Suprapubic skin (tissue), 4 donors: ENCODE data around the gene BMP10. TPM values are rescaled to one million over a fixed set of nuclear protein-coding genes. Genes with fewer than 3 reads are reported as not detected.

Source experiments
- DNase-seq, 2 donors: peaks; one replicate each; pipeline ENCODE4 v3.0.0-alpha.2; 2019; ENCODE audit warnings: low spot score in 2 of 2
- H3K27ac ChIP-seq: fragments of 200-600 bp; sonication (generic); one replicate; pipeline ENCODE4 v1.5.1; 2019
- H3K27me3 ChIP-seq: fragments of 200-600 bp; sonication (generic); one replicate; pipeline ENCODE4 v1.5.1; 2019
- H3K36me3 ChIP-seq: fragments of 200-600 bp; sonication (generic); one replicate; pipeline ENCODE4 v1.5.1; 2019
- H3K4me1 ChIP-seq: fragments of 200-600 bp; sonication (generic); one replicate; pipeline ENCODE4 v1.5.1; 2019
- H3K4me3 ChIP-seq: fragments of 200-600 bp; sonication (generic); one replicate; pipeline ENCODE4 v1.5.1; 2019; ENCODE audit warnings: mild to moderate bottlenecking
- H3K9me3 ChIP-seq: fragments of 200-600 bp; sonication (generic); one replicate; pipeline ENCODE4 v1.5.1; 2019
- CTCF ChIP-seq, 2 donors: fragments of 200-600 bp in 1 of 2; fragments of 450-650 bp in 1 of 2; sonication (generic) in 1 of 2; IDR thresholded peaks; one replicate each; pipeline ENCODE4 v1.5.1; 2016 to 2019; ENCODE audit warnings: antibody characterized with exemption in 2 of 2, mild to moderate bottlenecking in 1 of 2, moderate library complexity in 1 of 2
- EP300 ChIP-seq: sonication (generic); formaldehyde crosslinking; IDR thresholded peaks from one replicate; pipeline ENCODE4 v1.6.1; 2017; ENCODE audit warnings: antibody characterized with exemption
- POLR2A ChIP-seq, 2 donors: fragments of 450-650 bp; IDR thresholded peaks; one replicate each; pipeline ENCODE4 v1.6.1; 2017; ENCODE audit warnings: antibody characterized with exemption in 2 of 2, mild to moderate bottlenecking in 2 of 2, moderate library complexity in 2 of 2
- POLR2AphosphoS5 ChIP-seq, 3 donors: sonication (generic); formaldehyde crosslinking; IDR thresholded peaks; one replicate each; pipeline ENCODE4 v1.6.1; 2017; ENCODE audit warnings: antibody characterized with exemption in 3 of 3
- WGBS: methylation state at CpG from one replicate; pipeline ENCODE4 v1.1.5; 2018; 5-methylcytosine and 5-hydroxymethylcytosine counted together
- total RNA-seq, 4 donors: library from RNA; depleted of rRNA; stranded (reverse); fragments of >200 nt; gene quantifications; one replicate each; pipeline ENCODE4 v1.1.0, GENCODE V29; 2016

The BMP10 gene
- total RNA-seq, 4 donors from 2014 or later = not detected

GRCh38 chr2:68853915-68854314 lies 17.3 kb downstream of the BMP10 start:
- Histone ChIP-seq H3K4me1 (no peaks in the 10 kb centered on the region), H3K9me3 (no peaks in the 10 kb centered on the region), H3K4me3 (no peak overlapping the region), H3K27me3 (no peaks in the 10 kb centered on the region), H3K36me3 (no peaks in the 10 kb centered on the region), H3K27ac (no peak overlapping the region)
- WGBS = 85% methylated on average over 4 of the region's 4 CpGs
- TF ChIP-seq EP300 (no peak), CTCF (IDR thresholded peaks at IDR 0.05) (no peak), POLR2AphosphoS5 (IDR thresholded peaks at IDR 0.05) (no peak), POLR2A (IDR thresholded peaks at IDR 0.05) (no peak)
- no peak for DNase-seq

GRCh38 chr2:68853035-68853434 lies 18.2 kb downstream of the BMP10 start:
- WGBS = 41% methylated on average over 2 of the region's 2 CpGs
- no peaks in the 10 kb centered on the region for H3K27me3 ChIP-seq

GRCh38 chr2:68850524-68850923 lies 20.7 kb downstream of the BMP10 start:
- WGBS = 71% methylated on average over 3 of the region's 3 CpGs
- DNase-seq = no peak
- H3K4me1 ChIP-seq = no peaks in the 10 kb centered on the region
- H3K27ac ChIP-seq = no peak overlapping the region
- TF ChIP-seq CTCF (IDR thresholded peaks at IDR 0.05) (no peak), POLR2A (IDR thresholded peaks at IDR 0.05) (no peak), POLR2AphosphoS5 (IDR thresholded peaks at IDR 0.05) (no peak), EP300 (no peak)
- H3K27me3 ChIP-seq = no peaks in the 10 kb centered on the region
- H3K9me3 ChIP-seq = no peaks in the 10 kb centered on the region
- no peak overlapping the region for H3K4me3 ChIP-seq
- H3K36me3 ChIP-seq = no peaks in the 10 kb centered on the region

More at GRCh38 chr2:68853035-68853434, 18.2 kb downstream of the BMP10 start:
- DNase-seq = no peak
- H3K4me3 ChIP-seq = no peak overlapping the region
- no peaks in the 10 kb centered on the region for H3K9me3 ChIP-seq
- no peaks in the 10 kb centered on the region for H3K36me3 ChIP-seq
- no peak overlapping the region for H3K27ac ChIP-seq
- TF ChIP-seq CTCF (IDR thresholded peaks at IDR 0.05) (no peak), EP300 (no peak), POLR2A (IDR thresholded peaks at IDR 0.05) (no peak), POLR2AphosphoS5 (IDR thresholded peaks at IDR 0.05) (no peak)
- no peaks in the 10 kb centered on the region for H3K4me1 ChIP-seq

GRCh38 chr2:68849579-68850030 lies 21.6 kb downstream of the BMP10 start:
- Histone ChIP-seq H3K27me3 (no peaks in the 10 kb centered on the region), H3K9me3 (no peaks in the 10 kb centered on the region), H3K36me3 (no peaks in the 10 kb centered on the region), H3K27ac (no peak overlapping the region), H3K4me1 (no peaks in the 10 kb centered on the region), H3K4me3 (no peak overlapping the region)
- DNase-seq = no peak
- WGBS = 77% methylated on average over 4 of the region's 4 CpGs
- TF ChIP-seq CTCF (IDR thresholded peaks at IDR 0.05) = no peak
- TF ChIP-seq POLR2AphosphoS5 (IDR thresholded peaks at IDR 0.05) = no peak
- no peak for TF ChIP-seq EP300
- TF ChIP-seq POLR2A (IDR thresholded peaks at IDR 0.05) = no peak

GRCh38 chr2:68847751-68848150 lies 23.4 kb downstream of the BMP10 start:
- Histone ChIP-seq H3K9me3 (no peaks in the 10 kb centered on the region), H3K36me3 (no peaks in the 10 kb centered on the region), H3K27ac (no peak overlapping the region), H3K4me3 (no peak overlapping the region), H3K27me3 (no peaks in the 10 kb centered on the region), H3K4me1 (no peaks in the 10 kb centered on the region)
- TF ChIP-seq POLR2A (IDR thresholded peaks at IDR 0.05) (no peak), POLR2AphosphoS5 (IDR thresholded peaks at IDR 0.05) (no peak), CTCF (IDR thresholded peaks at IDR 0.05) (no peak), EP300 (no peak)
- no peak for DNase-seq
